ENCODE measurements around the gene NFIX. TPM values are rescaled to one million over a fixed set of nuclear protein-coding genes. Genes with fewer than 3 reads are reported as not detected.
A peak's percentile ranks its signal among the peaks of the same experiment; 100 is the strongest.

Gene NFIX
- total and polyA plus RNA-seq, 9 of the 15 experiments (the other 6 are each of a cell fraction or from before 2014, with no cell fraction given), result 0.28 to 26.8 (median 5.4) TPM

- TF ChIP-seq SRSF9 (IDR thresholded peaks at IDR 0.05; ENCODE audit: borderline replicate concordance, low read depth, low read length), result no peak
- no peak for TF ChIP-seq ZFP91 (CRISPR knock-in tag; IDR thresholded peaks at IDR 0.05)
- TF ChIP-seq THRA (IDR thresholded peaks at IDR 0.05), result no peak
- no peak for TF ChIP-seq ZNF511 (CRISPR knock-in tag; IDR thresholded peaks at IDR 0.05)
- TF ChIP-seq ETS2 (tag; IDR thresholded peaks at IDR 0.05; ENCODE audit: borderline replicate concordance, poor library complexity, severe bottlenecking), result no peak
- TF ChIP-seq UBTF (IDR thresholded peaks at IDR 0.05; ENCODE audit: borderline replicate concordance in 1 of 2, low read depth in 2 of 2, low read length in 2 of 2), result no peak
- TF ChIP-seq MCM5 (IDR thresholded peaks at IDR 0.05; ENCODE audit: low read depth), result no peak
- no peak for TF ChIP-seq RNF219 (CRISPR knock-in tag; IDR thresholded peaks at IDR 0.05)
- TF ChIP-seq ZBTB49 (CRISPR knock-in tag; IDR thresholded peaks at IDR 0.05; ENCODE audit: borderline replicate concordance), result no peak
- TF ChIP-seq LARP7 (IDR thresholded peaks at IDR 0.05), result 0 out of 2 replicates have a peak, but pooled peaks have one; percentile 15
- TF ChIP-seq TFE3 (CRISPR knock-in tag; IDR thresholded peaks at IDR 0.05), result no peak
- TF ChIP-seq HEY1 (CRISPR knock-in tag; IDR thresholded peaks at IDR 0.05; ENCODE audit: borderline replicate concordance), result no peak
Observed at GRCh38 chr19:13100031-13100588, 104.8 kb downstream of the NFIX start (continued).
